ENCODE data around the gene ZNF865.
A peak's percentile ranks its signal among the peaks of the same experiment; 100 is the strongest.

ZNF865 gene

GRCh38 chr19:55647732-55648584 lies 42.5 kb downstream of the ZNF865 start, which contains the start of gene CCDC106:
CCDC106 (plus strand) TSS chr19:55648212; CDS start chr19:55649047, 835 bp downstream.
- no peak for FAIRE-seq

DNA sequence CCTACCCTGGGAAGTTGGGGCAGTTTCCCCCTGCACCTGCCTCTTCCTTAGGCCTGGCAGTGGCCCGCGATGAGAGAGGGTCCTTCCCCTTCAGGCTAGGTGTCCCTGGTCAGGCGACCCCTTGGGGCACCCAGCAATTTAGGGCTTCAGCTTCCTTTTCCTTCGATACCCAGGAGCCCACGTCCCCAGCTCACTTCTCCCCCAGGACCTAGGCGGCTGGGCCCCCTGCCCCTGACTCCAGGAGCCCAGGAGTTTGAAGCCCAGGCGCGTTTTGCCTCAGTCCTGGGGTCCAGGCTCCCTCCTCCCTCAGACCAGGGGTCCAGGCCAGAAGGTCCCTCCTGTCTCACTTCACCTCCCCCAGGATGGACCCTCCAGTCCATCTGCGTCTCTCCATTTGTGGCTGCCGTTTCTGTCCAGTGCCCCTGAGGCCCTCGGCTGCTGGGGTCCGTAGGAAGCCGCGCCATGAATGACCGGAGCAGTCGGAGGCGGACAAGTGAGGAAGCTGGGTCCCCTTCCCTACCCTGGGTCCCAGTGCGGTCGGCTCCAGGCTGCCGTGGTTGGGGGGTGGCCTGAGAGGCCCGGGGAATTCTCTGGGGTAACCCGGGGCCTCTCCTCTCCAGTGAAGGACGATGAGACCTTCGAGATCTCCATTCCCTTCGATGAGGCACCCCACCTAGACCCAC lies 43.3 kb downstream of the ZNF865 start:
- FAIRE-seq = no peak

- FAIRE-seq = no peak
Measured at GRCh38 chr19:55649268-55650125, 44.0 kb downstream of the ZNF865 start.

- FAIRE-seq = no peak
Measured at GRCh38 chr19:55650126-55650557, 44.7 kb downstream of the ZNF865 start.

DNA sequence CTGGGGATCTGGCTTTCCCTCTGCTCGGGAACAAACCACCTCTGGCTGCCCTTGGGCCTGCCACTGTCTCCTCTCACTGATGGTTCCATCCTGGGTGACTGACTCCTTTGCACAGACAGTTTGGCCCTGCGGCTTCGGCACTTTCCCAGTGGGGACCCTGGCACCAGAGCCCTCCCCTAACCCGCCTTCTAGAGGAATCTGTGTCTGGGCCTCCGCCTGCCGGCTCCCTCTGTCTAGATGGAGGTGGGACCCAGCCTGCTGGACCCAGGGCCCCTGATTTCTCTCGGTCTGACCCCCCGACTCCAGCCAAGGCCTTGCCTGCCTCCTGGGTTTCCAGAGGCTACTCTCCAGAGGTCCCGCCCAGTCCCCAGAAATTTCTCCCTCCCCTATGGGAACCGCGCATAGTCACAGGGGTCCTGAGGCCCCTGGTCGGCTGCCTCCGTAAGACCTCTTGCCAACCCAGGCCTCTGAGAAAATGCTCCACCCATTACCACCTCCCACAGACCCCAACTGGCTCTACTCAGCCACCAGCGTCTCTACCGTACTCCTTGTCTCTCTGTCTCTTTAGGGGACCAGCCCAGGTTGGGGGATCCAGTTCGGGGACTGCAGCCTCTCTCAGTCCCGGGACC lies 45.3 kb downstream of the ZNF865 start:
- FAIRE-seq = no peak

DNA sequence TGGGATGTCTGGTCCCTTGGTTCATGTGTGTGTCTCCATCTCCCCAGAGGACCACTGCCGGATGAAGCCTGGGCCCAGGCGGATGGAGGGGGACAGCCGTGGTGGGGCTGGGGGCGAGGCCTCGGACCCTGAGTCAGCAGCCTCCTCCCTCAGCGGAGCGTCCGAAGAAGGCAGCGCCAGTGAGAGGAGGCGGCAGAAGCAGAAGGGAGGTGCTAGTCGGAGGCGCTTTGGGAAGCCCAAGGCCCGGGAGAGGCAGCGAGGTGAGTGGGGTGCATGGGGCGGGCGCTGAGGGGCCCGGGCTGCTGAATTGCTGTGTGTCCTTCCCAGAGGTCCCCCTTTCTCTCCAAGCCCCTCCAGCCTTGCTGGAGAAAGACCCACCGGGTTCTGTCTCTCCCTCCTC lies 45.8 kb downstream of the ZNF865 start:
- no peak for FAIRE-seq

- FAIRE-seq = no peak
Measured at GRCh38 chr19:55652311-55653128, 47.1 kb downstream of the ZNF865 start.

DNA sequence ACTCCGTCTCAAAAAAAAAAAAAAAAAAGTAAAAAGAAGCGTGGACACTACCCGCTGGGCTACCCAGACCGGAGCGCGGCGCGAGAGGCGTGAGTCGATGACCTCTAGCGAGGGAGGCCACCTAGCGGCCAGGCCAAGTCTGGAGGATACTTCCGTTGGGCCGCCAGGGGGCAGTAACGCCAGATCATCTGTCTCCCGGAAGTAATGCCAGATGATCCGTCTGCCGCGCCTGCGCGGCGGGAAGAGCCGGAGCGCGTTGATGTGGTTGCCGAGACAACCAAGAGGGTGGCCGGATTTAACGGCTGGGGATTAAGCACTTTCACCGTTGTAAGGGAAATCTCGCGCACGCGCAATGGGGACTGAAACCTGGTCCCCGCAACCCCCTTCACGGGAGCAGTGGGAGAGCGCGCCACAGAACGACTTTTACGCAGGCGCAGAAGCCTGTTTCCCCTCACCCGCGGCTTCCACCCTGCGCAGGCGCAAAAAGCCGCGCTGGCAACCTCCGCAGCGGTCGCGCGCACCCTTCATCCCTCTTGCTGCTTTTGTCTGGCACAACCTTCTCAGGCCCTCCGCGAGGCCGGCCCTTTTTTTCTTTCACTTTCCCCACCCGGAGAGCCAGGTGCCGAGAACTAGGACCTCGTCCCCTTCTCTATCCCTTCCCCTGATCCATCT lies 48.3 kb downstream of the ZNF865 start:
- FAIRE-seq = no peak

DNA sequence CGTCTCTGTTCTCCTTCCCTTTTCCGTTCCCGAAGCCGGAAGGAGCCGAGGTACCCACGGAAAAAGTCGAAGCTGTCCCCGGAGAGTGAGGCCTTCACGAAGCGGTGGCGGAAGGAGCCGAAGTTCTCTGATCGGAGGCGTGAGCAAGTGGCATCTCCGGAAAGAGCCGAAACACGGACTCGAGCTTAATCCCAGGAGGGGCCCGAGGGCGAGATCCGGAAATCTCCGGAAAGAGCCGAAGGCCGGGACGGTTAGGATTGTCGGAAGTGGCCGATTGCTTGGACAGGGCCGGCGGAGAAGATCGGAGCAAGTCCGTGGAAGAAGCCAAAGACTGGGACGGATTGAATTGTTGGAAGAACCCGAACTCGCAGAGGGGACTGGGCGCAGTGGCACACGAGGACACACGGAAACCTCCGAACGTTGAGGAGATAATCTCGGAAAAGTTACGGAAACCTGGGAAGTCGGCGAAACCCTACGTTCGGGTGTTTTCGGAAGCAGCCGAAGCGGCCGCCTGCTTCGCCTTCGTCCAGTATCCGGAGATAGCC lies 48.9 kb downstream of the ZNF865 start:
- FAIRE-seq = peak; percentile 94

GRCh38 chr19:55654868-55655647 lies 49.6 kb downstream of the ZNF865 start, which contains the start of gene U2AF2:
U2AF2 (plus strand) TSS chr19:55655035; CDS start chr19:55655105, 70 bp downstream.
- FAIRE-seq = no peak

GRCh38 chr19:55655648-55656040 lies 50.2 kb downstream of the ZNF865 start:
- no peak for FAIRE-seq

DNA sequence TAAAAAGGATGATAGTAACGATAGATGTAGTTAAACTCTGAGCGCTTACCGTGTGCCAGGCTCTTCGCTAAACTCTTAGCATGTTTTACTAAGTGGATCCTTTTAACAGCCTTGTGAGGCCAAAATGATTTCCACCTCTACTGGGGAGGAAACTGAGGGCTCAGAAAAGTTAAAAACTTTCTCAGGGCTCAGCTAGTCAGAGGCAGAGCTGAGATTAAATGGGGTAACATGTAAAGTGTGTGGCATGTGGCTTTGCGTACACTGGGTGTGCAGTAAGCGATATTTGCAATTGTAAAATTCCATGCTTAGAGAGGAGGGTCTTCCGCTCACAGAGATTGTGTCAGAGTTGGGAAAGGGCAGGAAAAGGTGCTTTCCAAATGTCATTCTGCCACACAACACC lies 51.1 kb downstream of the ZNF865 start:
- no peak for FAIRE-seq

GRCh38 chr19:55656988-55657747 lies 51.7 kb downstream of the ZNF865 start:
- no peak for FAIRE-seq

DNA sequence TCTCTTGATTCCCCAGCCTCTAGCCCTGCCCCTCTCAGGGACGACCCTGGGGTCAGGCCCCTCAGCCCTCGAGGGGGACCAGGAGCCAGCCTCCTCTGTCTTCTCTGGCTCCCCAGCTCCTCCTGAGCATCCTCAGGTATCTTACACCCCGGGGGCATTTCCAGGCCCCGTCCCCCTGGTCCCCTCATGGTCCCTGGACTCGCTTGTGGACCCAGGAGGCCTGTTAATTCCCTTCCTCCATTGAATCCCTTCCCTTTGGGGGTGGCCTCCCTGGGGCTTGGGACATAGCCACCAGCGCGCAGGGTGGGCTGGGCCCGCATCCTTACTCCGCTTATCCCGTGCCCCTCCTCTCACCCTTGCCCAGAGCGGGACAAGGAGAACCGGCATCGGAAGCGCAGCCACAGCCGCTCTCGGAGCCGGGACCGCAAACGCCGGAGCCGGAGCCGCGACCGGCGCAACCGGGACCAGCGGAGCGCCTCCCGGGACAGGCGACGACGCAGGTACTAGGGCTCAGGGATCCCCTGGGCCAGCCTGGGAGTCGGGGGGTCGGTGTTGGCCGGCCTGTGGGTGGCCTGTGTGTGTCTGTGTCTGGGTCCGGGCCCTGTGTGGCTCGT lies 53.5 kb downstream of the ZNF865 start:
- FAIRE-seq = no peak

- no peak for FAIRE-seq
Measured at GRCh38 chr19:55659822-55660221, 54.4 kb downstream of the ZNF865 start.

- no peak for FAIRE-seq
Measured at GRCh38 chr19:55660404-55660803, 55.0 kb downstream of the ZNF865 start.

DNA sequence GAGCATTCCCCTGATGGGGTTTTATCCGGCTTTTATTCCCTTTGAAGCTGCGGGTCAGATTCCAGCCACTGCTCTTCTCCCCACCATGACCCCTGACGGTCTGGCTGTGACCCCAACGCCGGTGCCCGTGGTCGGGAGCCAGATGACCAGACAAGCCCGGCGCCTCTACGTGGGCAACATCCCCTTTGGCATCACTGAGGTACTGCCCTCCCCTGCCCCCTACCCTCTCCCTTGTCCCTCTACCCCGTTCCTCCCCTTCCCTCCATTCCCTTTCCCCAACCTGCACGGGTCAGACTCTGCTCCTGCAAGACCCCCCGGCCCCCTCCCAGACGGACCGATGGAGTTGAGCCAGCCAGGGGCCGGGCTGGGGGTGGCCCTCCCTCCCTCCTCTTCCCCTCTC lies 55.5 kb downstream of the ZNF865 start:
- no peak for FAIRE-seq

DNA sequence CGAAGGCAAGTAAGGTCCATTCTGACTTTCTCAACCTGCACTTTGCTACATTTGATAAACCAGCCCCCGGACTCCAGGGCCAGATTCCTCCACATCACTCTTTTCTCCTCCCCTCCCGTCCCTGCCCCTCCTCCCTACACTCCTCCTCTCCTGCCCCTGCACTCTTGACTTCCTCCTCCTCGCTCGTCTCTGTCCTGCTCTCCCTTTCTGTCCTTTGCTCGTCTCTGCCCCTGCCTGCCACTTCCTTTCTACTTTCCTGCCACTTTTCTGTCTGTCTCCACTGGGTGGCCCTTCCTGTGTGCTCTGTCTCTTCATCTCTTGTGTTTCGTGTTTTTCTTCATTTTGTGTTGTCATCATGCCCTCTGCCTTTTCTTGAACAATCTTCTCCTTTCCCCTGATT lies 56.4 kb downstream of the ZNF865 start:
- FAIRE-seq = no peak
